Measurements from ENCODE around the gene SMYD1. TPM values are rescaled to one million over a fixed set of nuclear protein-coding genes. Genes with fewer than 3 reads are reported as not detected.

Gene SMYD1
- total RNA-seq, 3 donors from 2014 or later (not counting 1 experiment from before 2014, with no cell fraction given): not detected

DNA sequence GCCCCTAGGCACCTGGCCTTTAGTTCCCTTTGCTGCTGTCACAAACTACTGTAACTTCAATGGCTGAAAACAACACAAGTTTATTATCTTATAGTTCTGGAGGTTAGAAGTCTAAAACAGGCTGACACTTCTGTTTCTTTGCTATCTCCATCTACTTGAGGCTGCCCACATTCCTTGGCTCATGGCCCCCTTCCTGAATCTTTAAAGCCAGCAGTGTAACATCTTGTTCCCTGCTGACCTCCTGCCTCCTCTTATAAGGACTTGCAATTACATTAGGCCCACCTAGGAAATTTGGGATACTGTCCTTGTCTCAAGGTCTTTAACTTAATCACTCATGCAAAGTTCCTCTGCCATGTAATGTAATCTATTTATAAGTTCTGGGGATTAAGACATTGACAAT lies 6.5 kb downstream of the SMYD1 start:
- Histone ChIP-seq H3K4me3 (ENCODE audit: low read length) (no peak overlapping the region), H3K9me3 (ENCODE audit: control insufficient read depth, insufficient read depth, low read length) (no peaks in the 10 kb centered on the region), H3K27ac (ENCODE audit: low read length) (no peak overlapping the region), H3K27me3 (ENCODE audit: control insufficient read depth, insufficient read depth, low read length) (no peaks in the 10 kb centered on the region), H3K4me1 (ENCODE audit: control insufficient read depth, insufficient read depth, low read length) (no peaks in the 10 kb centered on the region), H3K36me3 (ENCODE audit: control insufficient read depth, insufficient read depth, low read length) (no peaks in the 10 kb centered on the region)
- intact Hi-C loops (cut with micrococcal nuclease): no loop called here
- no peak for DNase-seq
- TF ChIP-seq CTCF (IDR thresholded peaks at IDR 0.05): no peak
- H3K9me3 Mint-ChIP-seq: no peaks in the 10 kb centered on the region
- peaks cover 4 to 17% of the 10 kb centered on the region in 2 donors for H3K27me3 Mint-ChIP-seq (ENCODE audit: low read depth in 2 of 2)
- no peaks in the 10 kb centered on the region for H3K36me3 Mint-ChIP-seq
- H3K4me1 Mint-ChIP-seq: no peaks in the 10 kb centered on the region
- no peak overlapping the region for H3K4me3 Mint-ChIP-seq
- no peak for ATAC-seq
- H3K27ac Mint-ChIP-seq: no peak overlapping the region

GRCh38 chr2:88074854-88075292 lies 7.2 kb downstream of the SMYD1 start:
- ATAC-seq: no peak
- Histone ChIP-seq H3K4me3 (ENCODE audit: low read length) (no peak overlapping the region), H3K27ac (ENCODE audit: low read length) (no peak overlapping the region), H3K36me3 (ENCODE audit: control insufficient read depth, insufficient read depth, low read length) (no peaks in the 10 kb centered on the region), H3K4me1 (ENCODE audit: control insufficient read depth, insufficient read depth, low read length) (no peaks in the 10 kb centered on the region), H3K27me3 (ENCODE audit: control insufficient read depth, insufficient read depth, low read length) (no peaks in the 10 kb centered on the region), H3K9me3 (ENCODE audit: control insufficient read depth, insufficient read depth, low read length) (no peaks in the 10 kb centered on the region)
- Mint-ChIP-seq H3K4me1 (no peaks in the 10 kb centered on the region), H3K27me3 (ENCODE audit: low read depth in 2 of 2) (peaks cover 4 to 17% of the 10 kb centered on the region in 2 donors), H3K4me3 (no peak overlapping the region), H3K27ac (no peak overlapping the region), H3K36me3 (no peaks in the 10 kb centered on the region), H3K9me3 (no peaks in the 10 kb centered on the region)
- no peak for TF ChIP-seq CTCF (IDR thresholded peaks at IDR 0.05)
- DNase-seq: no peak
- 97% methylated on average over 4 of the region's 4 CpGs for WGBS (ENCODE audit: insufficient coverage)
- intact Hi-C loops (cut with micrococcal nuclease): no loop called here

DNA sequence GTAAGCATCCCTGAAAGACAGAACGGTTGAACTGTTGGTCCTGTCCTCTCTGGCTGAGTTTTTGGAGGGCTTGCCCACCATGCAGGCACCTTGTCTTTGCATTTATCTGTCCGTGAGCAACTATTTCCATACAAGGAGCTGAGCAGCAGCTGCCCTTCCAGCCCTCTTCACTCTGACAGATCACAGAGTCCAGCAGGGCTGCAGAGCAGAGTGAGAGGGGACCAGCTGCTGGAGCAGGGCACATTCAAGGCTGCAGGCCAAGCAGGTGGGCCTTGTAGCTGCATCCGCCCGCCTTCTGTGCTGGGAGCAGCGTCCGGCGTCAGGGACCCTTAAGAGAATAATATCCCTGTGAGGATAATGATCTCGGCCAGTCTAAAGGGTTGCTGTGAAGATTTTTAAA lies 9.5 kb downstream of the SMYD1 start:
- no peaks in the 10 kb centered on the region for H3K27me3 ChIP-seq (ENCODE audit: control insufficient read depth, insufficient read depth, low read length)

More for the DNA sequence above, 9.5 kb downstream of the SMYD1 start:
- no peak for TF ChIP-seq CTCF (IDR thresholded peaks at IDR 0.05)
- H3K4me1 Mint-ChIP-seq: no peaks in the 10 kb centered on the region
- H3K9me3 Mint-ChIP-seq: no peaks in the 10 kb centered on the region
- H3K36me3 Mint-ChIP-seq: no peaks in the 10 kb centered on the region
- no peak overlapping the region for H3K27ac Mint-ChIP-seq
- intact Hi-C loops (cut with micrococcal nuclease): no loop called here
- H3K4me3 Mint-ChIP-seq: no peak overlapping the region
- Histone ChIP-seq H3K4me1 (ENCODE audit: control insufficient read depth, insufficient read depth, low read length) (no peaks in the 10 kb centered on the region), H3K4me3 (ENCODE audit: low read length) (no peak overlapping the region), H3K36me3 (ENCODE audit: control insufficient read depth, insufficient read depth, low read length) (no peaks in the 10 kb centered on the region), H3K9me3 (ENCODE audit: control insufficient read depth, insufficient read depth, low read length) (no peaks in the 10 kb centered on the region), H3K27ac (ENCODE audit: low read length) (no peak overlapping the region)
- H3K27me3 Mint-ChIP-seq (ENCODE audit: low read depth in 2 of 2): peaks cover 8 to 17% of the 10 kb centered on the region in 2 donors
- WGBS (ENCODE audit: insufficient coverage): 87% methylated on average over 8 of the region's 8 CpGs
- no peak for ATAC-seq
- no peak for DNase-seq

All from natural killer cell (primary cell).